Adrenal gland (tissue), 12 donors: ENCODE data around the gene COL5A1. TPM values are rescaled to one million over a fixed set of nuclear protein-coding genes. Genes with fewer than 3 reads are reported as not detected.
A peak's percentile ranks its signal among the peaks of the same experiment; 100 is the strongest.

Experiments
- DNase-seq, 7 donors: peaks; one replicate each; pipeline ENCODE4 v3.0.0-alpha.2; 2019 to 2020
- H3K27ac ChIP-seq, 5 donors: fragments of 200-600 bp; sonication (generic) in 4 of 5; 1 replicate in 3 of 5; 2 replicates in 2 of 5; pipeline versions ENCODE4 v1.5.1 to v1.8.0; 2016 to 2020; ENCODE audit warnings: mild to moderate bottlenecking in 1 of 5
- H3K27me3 ChIP-seq: fragments of 200-600 bp; 2 replicates; pipeline ENCODE4 v1.8.0; 2021
- H3K36me3 ChIP-seq, 2 donors: fragments of 200-600 bp; replicated peaks in 1 of 2; 1 replicate in 1 of 2; 2 replicates in 1 of 2; pipeline versions ENCODE4 v1.5.1 to v1.8.0; 2018 to 2022
- H3K4me1 ChIP-seq, 2 donors: fragments of 200-600 bp; replicated peaks in 1 of 2; 1 replicate in 1 of 2; 2 replicates in 1 of 2; pipeline versions ENCODE4 v1.5.1 to v1.8.0; 2018 to 2021
- H3K4me3 ChIP-seq, 4 donors: fragments of 200-600 bp; sonication (generic) in 3 of 4; one replicate each; pipeline ENCODE4 v1.5.1; 2016 to 2018
- H3K9me3 ChIP-seq, 3 donors: fragments of 200-600 bp; sonication (generic) in 1 of 3; replicated peaks in 1 of 3; 1 replicate in 2 of 3; 2 replicates in 1 of 3; pipeline versions ENCODE4 v1.5.1 to v1.8.0; 2016 to 2021
- CTCF ChIP-seq, 6 experiments: fragments of 450-650 bp in 4 of 6; fragments of 200-600 bp in 2 of 6; sonication (generic) in 1 of 6; IDR thresholded peaks; 1 replicate in 5 of 6; 2 replicates in 1 of 6; pipeline versions ENCODE4 v1.5.1 to v1.8.0; 2016 to 2021; ENCODE audit warnings: antibody characterized with exemption in 6 of 6, mild to moderate bottlenecking in 2 of 6, moderate library complexity in 1 of 6
- POLR2A ChIP-seq, 2 donors: fragments of 450-650 bp; IDR thresholded peaks; one replicate each; pipeline ENCODE4 v1.6.1; 2017; ENCODE audit warnings: antibody characterized with exemption in 2 of 2, mild to moderate bottlenecking in 2 of 2, moderate library complexity in 1 of 2
- WGBS, 4 donors: extraction: QIAGEN DNeasy Blood & Tissue Kit in 2 of 4; methylation state at CpG; one replicate each; pipeline versions ENCODE4 v1.1.5 to v1.1.7; 2013 to 2017; 5-methylcytosine and 5-hydroxymethylcytosine counted together
- intact Hi-C, 2 donors: fragments of 100-400 bp; cut with DNase I; formaldehyde crosslinking; loops; one replicate each; pipeline versions ENCODE4 v1.14.1 to v1.15.0; 2022 to 2023
- polyA plus RNA-seq, 3 donors: library from polyadenylated mRNA; stranded (reverse); fragments of 200-250 nt in 2 of 3; fragments of 350-450 nt in 1 of 3; fragmentation: Illumina TruSeq in 1 of 3; extraction: RNeasy Lipid Tissue Mini Kit (QIAGEN cat#74804) in 1 of 3; gene quantifications; one replicate each; pipeline ENCODE4 v1.2.3, GENCODE V29; 2013 to 2014
- total RNA-seq, 9 donors: library from RNA; depleted of rRNA in 4 of 9; stranded (reverse); fragments of >200 nt in 4 of 9; fragments of 120-200 nt in 1 of 9; fragmentation: NEBNext Ultra II Directional in 1 of 9; extraction: Animal tissue kit (Norgen Biotek cat#: 25700) in 1 of 9; gene quantifications; one replicate each; pipeline versions ENCODE4 v1.1.0 to v1.2.4, GENCODE V29; 2013 to 2023
- donor health status: healthy with polysubstance abuse.
- donor health status: Bipolar disorder and iron deficiency.
- donor health status: DM: yes; HTN: yes; CAD: no.
- donor health status: DM: no; HTN: no; CAD: no.
- donor health status: DM: no; HTN: no; CAD: no.
- donor health status: DM: yes; HTN: yes; CAD: no.

The COL5A1 gene
- total and polyA plus RNA-seq, 12 donors = 3.5 to 45.5 (median 29.3) TPM

DNA sequence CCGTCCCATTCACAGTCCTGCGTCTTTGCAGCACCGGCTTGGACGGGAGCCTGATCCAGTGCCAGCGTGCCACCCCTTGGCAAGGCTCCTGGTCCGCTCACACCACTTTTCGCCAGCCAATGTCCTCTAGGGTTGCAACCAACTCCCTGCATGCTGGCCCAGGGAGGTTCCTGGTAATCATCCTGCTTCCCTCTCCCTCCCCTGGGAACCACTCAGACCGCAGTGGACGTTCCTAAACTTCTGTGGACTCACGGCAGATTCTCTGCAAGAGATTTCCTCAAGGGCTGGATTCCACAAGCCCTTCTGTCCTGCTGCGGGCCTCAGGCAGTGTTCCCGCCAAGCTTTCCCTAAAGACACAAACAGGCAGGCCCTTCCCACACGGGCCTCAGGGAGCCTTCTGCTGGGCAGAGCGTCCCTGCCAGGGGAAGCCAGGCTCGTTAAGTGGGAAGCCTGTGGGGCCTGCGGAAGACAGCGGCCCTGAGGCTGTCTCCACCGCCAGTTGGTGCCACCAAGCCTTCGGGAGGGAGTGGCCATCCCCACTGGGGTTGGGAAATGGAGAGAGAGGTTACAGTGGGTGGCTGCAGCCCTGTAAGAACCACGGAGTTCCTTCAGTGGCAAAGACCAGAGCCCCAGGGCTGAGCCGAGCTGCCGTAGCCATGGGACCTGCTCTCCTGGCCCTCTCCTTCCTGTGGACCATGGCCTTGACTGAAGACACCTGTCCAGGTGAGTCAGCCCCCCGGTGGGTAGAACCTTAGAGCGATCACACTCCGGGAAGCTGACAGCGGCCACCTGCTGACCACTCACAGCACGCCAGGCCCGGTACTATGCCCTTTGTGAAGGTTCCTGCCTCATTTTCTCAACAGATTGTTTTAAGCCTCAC lies 222.6 kb downstream of the COL5A1 start:
- Histone ChIP-seq H3K4me3 (no peak overlapping the region), H3K36me3 (no peaks in the 10 kb centered on the region), H3K27me3 (no peaks in the 10 kb centered on the region), H3K27ac (peak overlapping the region in 1 of 5 donors; percentile 69), H3K9me3 (no peaks in the 10 kb centered on the region), H3K4me1 (peaks cover 0 to 22% of the 10 kb centered on the region in 2 donors)
- intact Hi-C loops = no loop called here
- peak; percentile 21 to 80 (median 59) for DNase-seq
- TF ChIP-seq CTCF (IDR thresholded peaks at IDR 0.05) (no peak), POLR2A (IDR thresholded peaks at IDR 0.05) (no peak)
- WGBS, 4 donors = 66 to 75% (median 70%) methylated on average over 12 to 28 of the region's 28 CpGs

- 86 to 94% (median 92%) methylated on average over 10 to 13 of the region's 13 CpGs for WGBS, 4 donors
- no peak overlapping the region for H3K4me3 ChIP-seq
- H3K27ac ChIP-seq = no peak overlapping the region
- no peaks in the 10 kb centered on the region for H3K27me3 ChIP-seq
- TF ChIP-seq POLR2A (IDR thresholded peaks at IDR 0.05) (no peak), CTCF (IDR thresholded peaks at IDR 0.05) (no peak)
- DNase-seq = peak in 1 of 7 donors; percentile 7
- no peaks in the 10 kb centered on the region for H3K36me3 ChIP-seq
- H3K9me3 ChIP-seq = no peaks in the 10 kb centered on the region
- intact Hi-C loops = no loop called here
- H3K4me1 ChIP-seq = peaks cover 0 to 19% of the 10 kb centered on the region in 2 donors
These were observed 223.2 kb downstream of the COL5A1 start for GRCh38 chr9:134864821-134865190.

GRCh38 chr9:134867917-134868750 lies 226.5 kb downstream of the COL5A1 start:
- DNase-seq = peak in 1 of 7 donors; percentile 8

More at GRCh38 chr9:134867917-134868750, 226.5 kb downstream of the COL5A1 start:
- H3K4me1 ChIP-seq = peaks cover 0 to 5% of the 10 kb centered on the region in 2 donors
- H3K4me3 ChIP-seq = no peak overlapping the region
- intact Hi-C loops = no loop called here
- 94 to 96% (median 95%) methylated on average over 18 to 22 of the region's 22 CpGs for WGBS, 4 donors
- H3K36me3 ChIP-seq = no peaks in the 10 kb centered on the region
- TF ChIP-seq POLR2A (IDR thresholded peaks at IDR 0.05) = no peak
- no peak for TF ChIP-seq CTCF (IDR thresholded peaks at IDR 0.05)
- no peaks in the 10 kb centered on the region for H3K9me3 ChIP-seq
- H3K27me3 ChIP-seq = no peaks in the 10 kb centered on the region
- H3K27ac ChIP-seq = no peak overlapping the region
